ENCODE results near the gene ADGRB3.
"Not testable (repeated sequence)": the region's sequence is repeated elsewhere in the genome, so short reads cannot be mapped to it uniquely, and the experiment has no call there.

Gene ADGRB3

GRCh38 chr6:69265706-69266105 is 630.6 kb downstream of the ADGRB3 start:
- DNase-seq (ENCODE audit: low spot score): no peak

- DNase-seq (ENCODE audit: low spot score): no peak
Observed at GRCh38 chr6:69276204-69276603, 641.1 kb downstream of the ADGRB3 start.

GRCh38 chr6:69279805-69280204 is 644.7 kb downstream of the ADGRB3 start:
- no peak for DNase-seq (ENCODE audit: low spot score)

- DNase-seq (ENCODE audit: low spot score): no peak
Observed at GRCh38 chr6:69280858-69281257, 645.8 kb downstream of the ADGRB3 start.

- DNase-seq (ENCODE audit: low spot score): no peak
Observed at GRCh38 chr6:69284176-69284730, 649.2 kb downstream of the ADGRB3 start.

GRCh38 chr6:69285054-69285453 is 650.0 kb downstream of the ADGRB3 start:
- no peak for DNase-seq (ENCODE audit: low spot score)

- DNase-seq (ENCODE audit: low spot score): no peak
Observed at GRCh38 chr6:69286331-69286730, 651.2 kb downstream of the ADGRB3 start.

- not testable (repeated sequence) for DNase-seq (ENCODE audit: low spot score)
Observed at GRCh38 chr6:69288198-69288597, 653.1 kb downstream of the ADGRB3 start.

GRCh38 chr6:69289689-69290495 is 654.8 kb downstream of the ADGRB3 start:
- DNase-seq (ENCODE audit: low spot score): no peak

GRCh38 chr6:69293471-69293870 is 658.4 kb downstream of the ADGRB3 start:
- DNase-seq (ENCODE audit: low spot score): no peak

- no peak for DNase-seq (ENCODE audit: low spot score)
Observed at GRCh38 chr6:69294407-69294806, 659.3 kb downstream of the ADGRB3 start.

GRCh38 chr6:69294862-69295261 is 659.8 kb downstream of the ADGRB3 start:
- DNase-seq (ENCODE audit: low spot score): no peak

GRCh38 chr6:69303382-69303781 is 668.3 kb downstream of the ADGRB3 start:
- DNase-seq (ENCODE audit: low spot score): no peak

- no peak for DNase-seq (ENCODE audit: low spot score)
Observed at GRCh38 chr6:69305456-69305855, 670.4 kb downstream of the ADGRB3 start.

- no peak for DNase-seq (ENCODE audit: low spot score)
Observed at GRCh38 chr6:69308584-69308983, 673.5 kb downstream of the ADGRB3 start.

GRCh38 chr6:69311888-69312287 is 676.8 kb downstream of the ADGRB3 start:
- DNase-seq (ENCODE audit: low spot score): no peak

GRCh38 chr6:69314001-69314400 is 678.9 kb downstream of the ADGRB3 start:
- no peak for DNase-seq (ENCODE audit: low spot score)

- DNase-seq (ENCODE audit: low spot score): no peak
Observed at GRCh38 chr6:69314531-69314930, 679.4 kb downstream of the ADGRB3 start.

- no peak for DNase-seq (ENCODE audit: low spot score)
Observed at GRCh38 chr6:69331886-69332285, 696.8 kb downstream of the ADGRB3 start.

GRCh38 chr6:69337311-69337710 is 702.2 kb downstream of the ADGRB3 start:
- DNase-seq (ENCODE audit: low spot score): no peak

- DNase-seq (ENCODE audit: low spot score): no peak
Observed at GRCh38 chr6:69338431-69339162, 703.5 kb downstream of the ADGRB3 start.

GRCh38 chr6:69339163-69339550 is 704.1 kb downstream of the ADGRB3 start:
- DNase-seq (ENCODE audit: low spot score): no peak

GRCh38 chr6:69340196-69340595 is 705.1 kb downstream of the ADGRB3 start:
- no peak for DNase-seq (ENCODE audit: low spot score)
